HG03060 (cell line): ENCODE data around the gene MGLL.

ENCODE experiments used
- ATAC-seq: cut with Tn5 transposase; IDR thresholded peaks from one replicate; pipeline ENCODE4 v1.9.1; 2021; ENCODE audit warnings: low read depth, moderate number of reproducible peaks; ENCODE audit not compliant: unreplicated experiment

MGLL gene

DNA sequence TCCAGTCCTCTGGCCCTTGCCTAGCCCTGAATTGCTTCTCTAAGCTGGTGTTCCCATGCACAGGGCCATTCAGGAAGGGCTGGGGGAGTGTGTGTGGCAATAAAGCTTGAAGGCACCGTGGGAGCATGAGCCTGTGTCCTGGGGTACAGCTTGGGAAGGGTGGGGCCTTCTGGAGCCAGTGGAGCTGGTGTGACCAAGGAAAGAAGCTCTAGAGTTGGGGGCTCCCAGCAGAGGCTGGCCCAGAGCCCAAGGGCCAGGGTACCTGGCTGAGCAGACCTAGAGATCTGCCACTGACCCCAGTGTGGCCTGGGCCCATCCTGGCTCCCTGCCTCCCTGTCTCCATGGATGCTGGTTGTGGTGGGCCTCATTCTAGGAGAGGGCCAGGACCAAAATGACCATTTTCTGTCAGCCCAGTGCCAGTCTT, 141.5 kb downstream of the MGLL start:
- no peak for ATAC-seq

DNA sequence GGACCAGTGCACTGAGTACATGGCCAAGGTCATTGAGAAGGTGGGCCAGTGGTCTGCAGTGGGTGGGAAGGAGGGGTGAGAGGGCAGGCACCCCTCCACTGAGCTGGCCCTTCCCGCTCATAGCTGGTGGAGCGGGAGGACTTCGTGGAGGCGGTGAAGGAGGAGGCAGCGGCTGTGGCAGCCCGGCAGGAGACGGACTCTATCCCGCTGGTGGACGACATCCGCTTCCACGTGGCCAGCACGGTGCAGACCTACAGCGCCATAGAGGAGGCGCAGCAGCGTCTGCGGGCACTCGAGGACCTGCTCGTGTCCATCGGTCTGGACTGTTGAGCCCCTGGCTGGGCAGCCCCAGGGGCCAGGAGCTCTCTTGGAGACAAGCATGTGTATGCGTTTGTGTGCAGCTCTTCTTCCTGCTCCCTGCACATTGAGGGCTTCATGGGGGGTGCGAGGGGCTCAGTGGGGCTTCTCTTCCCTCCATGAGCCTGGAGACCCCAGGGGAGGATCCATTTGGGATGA, 142.1 kb downstream of the MGLL start:
- ATAC-seq, result no peak

DNA sequence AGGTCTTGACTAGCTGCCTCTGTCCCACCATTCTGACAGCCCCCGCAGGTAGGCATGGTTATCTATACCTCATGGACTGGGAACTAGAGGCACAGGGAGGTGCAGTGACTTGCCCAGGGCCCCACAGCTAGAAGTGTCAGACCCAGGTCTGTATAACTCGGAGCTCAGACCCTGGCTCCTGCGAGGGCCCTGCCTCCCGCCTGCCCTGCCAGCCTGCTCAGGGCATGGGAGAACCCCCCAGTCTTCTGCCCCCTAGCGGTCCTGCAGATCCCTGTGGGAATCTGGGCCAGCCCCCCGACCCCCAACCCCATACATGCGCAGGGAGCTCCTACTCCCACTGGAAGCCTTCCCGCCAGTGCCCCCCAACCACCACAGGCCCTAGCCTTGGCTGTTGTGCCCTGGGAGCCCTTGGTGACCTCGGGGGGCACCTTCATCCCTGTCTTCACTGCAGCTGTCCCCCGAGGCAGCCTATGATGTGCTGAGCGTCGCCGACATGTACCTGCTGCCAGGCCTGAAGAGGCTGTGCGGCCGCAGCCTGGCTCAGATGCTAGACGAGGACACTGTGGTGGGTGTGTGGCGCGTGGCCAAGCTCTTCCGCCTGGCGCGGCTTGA, 142.7 kb downstream of the MGLL start:
- no peak for ATAC-seq

GRCh38 chr3:127678611-127679533, 143.4 kb downstream of the MGLL start:
- no peak for ATAC-seq

DNA sequence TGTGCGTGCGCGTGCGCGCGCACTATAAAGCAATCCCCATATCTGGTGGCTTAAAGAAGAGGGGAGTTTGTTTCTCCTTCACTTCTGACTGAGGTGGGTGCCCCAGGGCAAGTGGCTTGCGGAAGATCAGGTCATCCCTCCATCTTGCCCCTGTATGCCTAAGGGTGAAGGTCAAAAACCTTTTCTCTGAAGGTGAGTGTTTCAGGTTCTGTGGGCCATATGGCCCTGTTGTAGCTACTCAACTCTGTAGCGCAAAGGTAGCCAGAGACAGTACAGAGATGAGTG, 144.1 kb downstream of the MGLL start:
- ATAC-seq, result no peak

- ATAC-seq, result no peak
Measured at GRCh38 chr3:127677541-127678314, 144.6 kb downstream of the MGLL start.

DNA sequence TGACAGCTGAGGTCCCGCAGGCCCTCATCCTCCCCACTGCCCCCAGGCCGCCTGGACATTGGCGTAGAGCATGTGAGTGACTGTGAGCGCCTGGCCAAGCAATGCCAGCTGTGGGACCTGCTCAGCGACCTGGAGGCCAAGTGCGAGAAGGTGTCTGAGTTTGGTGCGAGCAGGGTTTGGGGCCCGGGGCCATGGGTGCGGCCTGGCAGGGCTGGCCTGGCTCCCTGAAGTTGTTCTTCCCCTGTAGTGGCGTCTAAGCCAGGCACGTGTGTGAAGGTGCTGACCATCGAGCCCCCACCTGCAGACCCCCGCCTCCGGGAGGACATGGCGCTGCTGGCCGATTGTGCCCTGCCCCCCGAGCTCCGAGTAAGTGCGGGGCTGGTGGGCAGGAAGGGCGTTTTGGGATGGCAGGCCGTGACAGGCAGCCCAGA, 145.4 kb downstream of the MGLL start:
- ATAC-seq, result no peak

GRCh38 chr3:127676456-127676855, 145.9 kb downstream of the MGLL start:
- ATAC-seq, result no peak

DNA sequence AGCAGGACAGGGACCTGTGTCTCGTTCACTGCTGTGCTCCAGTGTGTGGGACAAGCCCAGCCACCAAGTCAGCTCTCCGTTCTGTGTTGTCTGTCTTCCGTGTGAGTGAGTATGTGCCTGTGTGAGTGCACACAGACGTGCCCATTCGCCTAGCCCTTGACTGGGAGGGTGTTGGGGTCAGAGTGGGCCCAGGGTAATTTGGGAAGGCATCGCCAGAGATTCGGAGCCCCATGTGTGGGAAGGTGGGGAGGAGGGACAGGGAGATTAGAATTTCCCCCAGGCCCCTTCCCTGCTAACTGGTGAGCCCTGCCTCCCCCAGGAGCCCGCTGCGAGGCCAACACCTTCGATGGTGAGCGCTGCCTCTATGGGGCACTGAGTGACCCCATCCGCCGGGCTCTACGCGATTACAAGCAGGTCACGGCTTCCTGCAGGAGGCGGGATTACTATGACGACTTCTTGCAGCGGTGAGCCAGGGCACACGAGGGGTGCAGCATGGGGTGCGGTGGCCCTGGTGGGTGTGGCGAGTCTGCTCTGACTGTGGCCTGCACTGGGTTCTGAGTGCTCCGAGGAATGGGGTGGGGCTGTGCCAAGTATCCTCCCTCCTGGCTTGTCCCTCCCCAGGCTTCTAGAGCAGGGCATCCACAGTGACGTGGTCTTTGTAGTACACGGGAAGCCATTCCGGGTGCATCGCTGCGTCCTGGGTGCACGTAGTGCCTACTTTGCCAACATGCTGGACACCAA, 146.5 kb downstream of the MGLL start:
- ATAC-seq, result no peak

DNA sequence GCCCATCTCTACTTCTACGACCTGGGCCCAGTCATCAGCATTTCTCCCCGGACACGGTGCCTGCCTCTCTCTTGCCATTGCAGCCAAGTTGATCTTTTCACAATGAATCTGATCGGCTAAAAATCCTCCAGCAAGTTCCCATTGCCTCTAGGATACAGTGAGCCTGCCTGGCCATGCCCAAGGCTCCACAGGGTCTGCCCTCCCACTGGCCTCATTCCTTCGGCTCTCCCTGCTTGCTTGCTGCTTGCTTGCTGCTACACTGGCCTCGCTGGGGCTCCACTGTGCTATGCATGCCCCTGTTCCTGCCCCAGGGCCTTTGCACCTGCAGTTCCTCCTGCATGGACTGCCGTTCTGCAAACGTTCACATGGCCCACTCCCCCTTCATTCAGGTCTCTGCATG, 147.5 kb downstream of the MGLL start:
- ATAC-seq, result no peak

DNA sequence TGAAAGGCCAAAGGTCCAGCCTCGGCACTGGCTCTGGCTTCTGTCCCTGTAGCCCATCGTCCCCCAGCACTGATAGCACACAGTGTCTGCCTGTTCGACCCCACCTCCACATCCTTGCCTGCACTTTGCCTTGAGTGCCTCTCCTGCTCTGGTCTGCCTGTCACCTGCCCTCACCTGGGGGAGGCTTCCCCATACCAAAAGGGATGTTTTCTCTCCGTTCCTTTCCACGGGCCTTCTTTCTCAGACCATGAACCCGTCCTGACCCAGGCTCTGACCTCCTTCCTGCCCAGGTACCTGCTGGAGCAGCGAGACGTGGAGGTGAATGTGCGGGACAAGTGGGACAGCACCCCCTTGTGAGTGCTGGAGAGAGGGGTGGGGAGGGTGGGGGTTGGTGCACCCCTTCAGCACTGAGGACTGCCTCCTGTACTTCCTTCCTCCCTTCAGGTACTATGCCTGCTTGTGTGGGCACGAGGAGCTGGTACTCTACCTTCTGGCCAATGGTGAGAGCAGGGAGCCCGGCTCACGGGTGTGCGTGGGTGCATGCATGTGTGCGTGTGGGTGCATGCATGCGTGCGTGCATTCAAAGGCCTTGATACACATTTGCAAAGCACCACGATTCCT, 148.1 kb downstream of the MGLL start:
- no peak for ATAC-seq

- no peak for ATAC-seq
Measured at GRCh38 chr3:127673191-127674100, 148.9 kb downstream of the MGLL start.

DNA sequence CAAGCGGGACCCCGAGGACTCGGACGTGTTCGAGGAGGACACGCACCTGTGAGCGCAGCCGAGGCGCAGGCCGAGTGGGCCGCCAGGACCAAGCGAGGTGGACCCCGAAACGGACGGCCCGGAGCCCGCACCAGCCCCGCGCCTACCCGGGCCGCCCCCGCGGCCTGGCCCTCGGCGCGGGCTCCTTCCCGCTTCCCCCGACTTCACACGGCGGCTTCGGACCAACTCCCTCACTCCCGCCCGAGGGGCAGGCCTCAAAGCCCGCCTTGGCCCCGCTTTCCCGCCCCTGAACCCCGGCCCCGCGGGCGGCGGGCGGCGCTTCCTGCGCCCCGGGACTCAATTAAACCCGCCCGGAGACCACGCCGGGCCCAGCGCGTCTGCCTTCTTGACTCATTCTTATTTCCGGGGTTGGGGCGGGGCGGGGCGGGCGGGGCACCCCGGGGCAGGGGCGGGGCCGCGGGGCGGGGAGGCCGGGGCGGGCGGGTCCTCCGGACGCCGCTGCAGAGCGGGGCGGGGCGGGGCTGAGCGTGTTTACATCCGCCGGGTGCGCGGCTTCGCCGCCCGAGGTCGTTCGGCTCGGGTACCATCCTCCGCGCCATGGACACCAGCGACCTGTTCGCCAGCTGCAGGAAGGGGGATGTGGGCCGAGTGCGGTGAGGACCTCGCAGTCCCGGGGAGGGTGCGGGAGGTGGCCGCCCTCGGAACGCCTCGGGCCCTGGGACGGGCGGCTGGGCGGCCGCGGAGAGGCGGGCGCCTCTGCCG, 149.7 kb downstream of the MGLL start, which contains the start of gene ABTB1:
Gene ABTB1 (plus strand): TSS at position 524 of the 762 bp plus-strand sequence. CDS start 74 bp downstream, at position 598.
- ATAC-seq, result no peak

GRCh38 chr3:127671523-127672428, 150.5 kb downstream of the MGLL start:
- ATAC-seq, result no peak

DNA sequence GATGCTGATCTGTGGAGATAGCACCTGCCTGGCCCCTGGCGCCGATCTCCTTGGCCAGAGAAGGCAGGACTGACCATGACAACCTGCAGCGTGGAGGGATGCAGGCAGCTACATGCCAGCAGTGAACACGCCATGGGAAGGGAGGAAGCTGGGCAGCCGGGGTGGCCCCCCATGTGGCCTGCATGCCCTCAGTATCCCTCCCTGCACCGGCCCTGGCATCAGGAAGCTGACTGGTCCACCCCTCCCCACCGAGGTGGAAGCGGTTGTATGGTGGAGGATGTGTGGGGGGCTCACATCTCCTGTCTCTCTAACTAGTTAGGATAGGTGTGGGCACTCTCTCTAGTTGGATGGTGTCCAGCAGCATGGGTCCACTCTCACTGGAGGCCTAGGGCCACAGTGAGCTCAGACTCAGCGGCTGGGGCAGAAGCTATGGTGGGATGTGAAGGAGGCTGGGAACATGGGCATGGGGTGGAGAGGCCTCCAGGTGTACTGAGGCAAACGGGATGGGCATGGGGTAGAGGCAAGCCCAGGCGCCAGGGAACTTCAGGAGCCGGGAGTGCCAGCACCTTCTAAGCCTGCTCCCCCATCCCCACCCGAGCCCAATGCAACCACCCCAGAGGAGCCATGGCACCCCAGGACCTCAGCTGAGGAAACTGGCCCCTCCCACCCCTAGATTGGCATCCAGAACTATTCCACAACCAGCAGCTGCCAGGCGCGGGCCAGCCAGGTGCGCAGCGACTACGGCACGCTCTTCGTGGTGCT, 151.4 kb downstream of the MGLL start:
- ATAC-seq, result no peak

DNA sequence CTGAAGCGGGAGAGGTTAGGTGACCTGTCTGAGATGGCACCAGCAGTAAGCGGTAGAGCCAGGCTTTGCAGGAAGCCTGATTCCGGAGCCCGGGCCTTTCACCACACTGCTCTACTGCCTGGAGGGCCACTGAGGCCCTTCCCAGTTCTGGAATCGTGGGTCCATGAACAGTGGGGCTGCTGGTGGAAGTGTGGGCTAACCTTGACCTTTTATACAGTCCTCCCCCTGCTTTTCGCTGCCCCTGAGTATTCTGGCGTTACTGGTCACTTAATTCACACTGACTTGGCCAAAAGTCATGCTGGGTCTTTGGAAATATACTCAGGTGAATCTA, 152.1 kb downstream of the MGLL start:
- no peak for ATAC-seq
